BJ (cell line): ENCODE results near the gene AMPD2. TPM values are rescaled to one million over a fixed set of nuclear protein-coding genes. Genes with fewer than 3 reads are reported as not detected.

Source experiments
- CTCF ChIA-PET: fragments of 350-600 bp; formaldehyde crosslinking; extraction: SDS; loops from one replicate; lab custom pipeline; 2021; ENCODE audit warnings: antibody characterized with exemption, inconsistent platforms; lab: Yijun Ruan, JAX
- POLR2A ChIA-PET: fragments of 300-600 bp; sonication (Branson Sonifier 250); formaldehyde crosslinking; extraction: SDS; loops from one replicate; lab custom pipeline; 2021; ENCODE audit warnings: antibody characterized with exemption; lab: Charles Lee
- DNase-seq: peaks from one replicate; pipeline ENCODE4 v3.0.0-alpha.2; 2011; ENCODE audit warnings: low read depth
- H3K27me3 ChIP-seq: 2 replicates; pipeline ENCODE4 v1.6.0; 2011; ENCODE audit warnings: low read length; ENCODE audit not compliant: control insufficient read depth, insufficient read depth
- H3K36me3 ChIP-seq: 2 replicates; pipeline ENCODE4 v1.5.1; 2011; ENCODE audit warnings: low read length; ENCODE audit not compliant: control insufficient read depth, insufficient read depth
- H3K4me3 ChIP-seq: 2 replicates; pipeline ENCODE4 v1.5.1; 2011; ENCODE audit warnings: low read depth, mild to moderate bottlenecking, control low read depth, low read length
- polyA minus RNA-seq: library from RNA; depleted of rRNA, polyadenylated mRNA; stranded (reverse); fragments of >200 nt; gene quantifications from 2 replicates; pipeline ENCODE4 v1.2.3, GENCODE V29; 2011; rRNA and poly(A)+ RNA removed
- polyA plus RNA-seq: library from polyadenylated mRNA; depleted of rRNA; stranded (reverse); fragments of >200 nt; gene quantifications from 2 replicates; pipeline ENCODE4 v1.2.3, GENCODE V29; 2011; rRNA removed
- TF ChIP-seq, protein P1 (sequence below): IDR thresholded peaks from 2 replicates; pipeline ENCODE4 v1.5.1; 2011; ENCODE audit warnings: low read depth, mild to moderate bottlenecking, control low read depth, inconsistent platforms, low read length, moderate library complexity; ENCODE audit not compliant: insufficient read depth

Gene AMPD2
- polyA plus RNA-seq: 43.1 and 86.9 TPM in 2 replicates
- 65.6 and 102 TPM in 2 replicates for polyA minus RNA-seq

DNA sequence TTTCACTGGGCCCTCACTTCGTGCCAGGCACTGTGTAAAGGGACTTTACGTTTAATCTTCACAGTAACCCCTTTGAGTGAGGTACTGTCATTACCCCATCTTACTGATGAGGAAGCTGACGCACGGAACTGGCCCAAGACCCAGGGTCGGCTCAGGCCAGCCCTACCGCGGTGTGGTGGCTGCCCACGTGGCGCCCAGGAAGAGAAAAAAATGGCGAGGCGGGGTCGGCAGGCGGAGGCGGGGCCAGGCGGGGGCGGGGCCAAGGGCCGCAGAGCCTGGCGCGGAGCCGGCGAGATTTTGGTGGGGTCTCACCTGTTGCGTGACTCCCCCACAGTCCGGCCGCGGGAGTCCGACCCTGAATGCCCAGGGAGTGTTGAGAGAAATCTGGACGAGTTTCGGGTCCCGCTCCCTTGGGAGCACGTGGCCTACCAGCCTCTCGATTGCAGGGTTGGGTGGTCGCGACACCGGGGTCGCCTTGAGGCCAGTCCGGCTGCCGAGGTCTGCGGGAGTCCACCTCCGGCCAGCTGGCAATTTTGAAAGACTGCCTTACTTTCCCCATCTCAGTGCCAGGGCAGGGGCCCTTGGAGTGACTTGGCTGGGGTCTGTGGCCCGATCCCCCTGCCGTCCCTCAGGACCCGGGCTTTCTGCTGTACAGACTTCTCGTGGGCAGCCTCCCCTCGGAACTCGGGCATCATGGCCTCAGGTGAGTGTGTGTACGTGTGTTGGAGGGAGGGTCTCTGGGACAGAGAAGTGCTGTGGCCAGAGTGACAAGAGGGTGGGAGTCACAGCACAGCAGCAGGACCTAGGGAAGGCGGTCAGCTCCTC lies at the start of gene AMPD2, which contains the start of gene GNAT2:
TSS of gene AMPD2 (plus strand) at position 262 of the 825 bp plus-strand sequence. CDS start 1,339 bp downstream, outside the sequence.
TSS of gene GNAT2 (minus strand) at position 41 of the 825 bp plus-strand sequence. CDS start 6,746 bp downstream, outside the sequence.
- H3K4me3 ChIP-seq: peak within 1 kb of the TSS; percentile 83
- peaks cover 1% of the 10 kb centered on the region; the same call in 1 of the 2 replicates for H3K36me3 ChIP-seq
- ChIA-PET POLR2A (interaction anchor here (0.8 kb wide), 1 partner anchor 71 kb away, joined by 6 read pairs; the partner anchor contains the start of gene GNAI3), CTCF (interaction anchor here (0.5 to 13.3 kb wide), 7 partner anchors 19 to 154 kb away, joined by 3 to 153 read pairs (median 4); partner anchors contain the start of gene GNAI3)
- TF ChIP-seq, protein P1, sequence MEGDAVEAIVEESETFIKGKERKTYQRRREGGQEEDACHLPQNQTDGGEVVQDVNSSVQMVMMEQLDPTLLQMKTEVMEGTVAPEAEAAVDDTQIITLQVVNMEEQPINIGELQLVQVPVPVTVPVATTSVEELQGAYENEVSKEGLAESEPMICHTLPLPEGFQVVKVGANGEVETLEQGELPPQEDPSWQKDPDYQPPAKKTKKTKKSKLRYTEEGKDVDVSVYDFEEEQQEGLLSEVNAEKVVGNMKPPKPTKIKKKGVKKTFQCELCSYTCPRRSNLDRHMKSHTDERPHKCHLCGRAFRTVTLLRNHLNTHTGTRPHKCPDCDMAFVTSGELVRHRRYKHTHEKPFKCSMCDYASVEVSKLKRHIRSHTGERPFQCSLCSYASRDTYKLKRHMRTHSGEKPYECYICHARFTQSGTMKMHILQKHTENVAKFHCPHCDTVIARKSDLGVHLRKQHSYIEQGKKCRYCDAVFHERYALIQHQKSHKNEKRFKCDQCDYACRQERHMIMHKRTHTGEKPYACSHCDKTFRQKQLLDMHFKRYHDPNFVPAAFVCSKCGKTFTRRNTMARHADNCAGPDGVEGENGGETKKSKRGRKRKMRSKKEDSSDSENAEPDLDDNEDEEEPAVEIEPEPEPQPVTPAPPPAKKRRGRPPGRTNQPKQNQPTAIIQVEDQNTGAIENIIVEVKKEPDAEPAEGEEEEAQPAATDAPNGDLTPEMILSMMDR: no peak
- DNase-seq: no peak
- H3K27me3 ChIP-seq: no peaks in the 10 kb centered on the region

DNA sequence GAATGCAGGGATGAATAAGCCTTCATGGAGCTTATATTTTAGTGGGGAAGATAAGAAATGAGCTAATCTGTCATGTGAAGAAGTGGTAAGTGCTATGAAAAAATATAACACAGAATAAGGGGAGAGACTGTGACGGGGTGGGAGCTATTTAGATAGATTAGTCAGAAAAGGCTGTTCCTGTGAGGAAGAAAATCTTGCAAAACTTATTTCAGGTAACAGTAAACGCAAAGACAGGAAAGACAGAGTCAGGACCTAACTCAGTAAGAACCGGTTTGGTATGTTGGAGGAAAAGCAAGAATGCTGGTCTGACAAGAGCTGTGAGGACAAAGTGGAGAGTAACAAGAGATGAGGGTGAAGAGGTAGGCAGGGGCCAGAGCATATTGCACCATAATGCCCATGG lies 49.2 kb upstream of the AMPD2 start:
- Histone ChIP-seq H3K27me3 (no peaks in the 10 kb centered on the region), H3K4me3 (no peak overlapping the region), H3K36me3 (no peaks in the 10 kb centered on the region)
- no peak for DNase-seq
- TF ChIP-seq, protein P1: no peak
- POLR2A ChIA-PET: interaction anchor here (0.6 to 1.0 kb wide), 2 partner anchors 9 to 10 kb away, joined by 3 to 4 read pairs; no protein-coding TSS in a partner anchor
- CTCF ChIA-PET: interaction anchor here (1.3 to 1.6 kb wide), 2 partner anchors 25 to 79 kb away, joined by 3 to 6 read pairs; no protein-coding TSS in a partner anchor

DNA sequence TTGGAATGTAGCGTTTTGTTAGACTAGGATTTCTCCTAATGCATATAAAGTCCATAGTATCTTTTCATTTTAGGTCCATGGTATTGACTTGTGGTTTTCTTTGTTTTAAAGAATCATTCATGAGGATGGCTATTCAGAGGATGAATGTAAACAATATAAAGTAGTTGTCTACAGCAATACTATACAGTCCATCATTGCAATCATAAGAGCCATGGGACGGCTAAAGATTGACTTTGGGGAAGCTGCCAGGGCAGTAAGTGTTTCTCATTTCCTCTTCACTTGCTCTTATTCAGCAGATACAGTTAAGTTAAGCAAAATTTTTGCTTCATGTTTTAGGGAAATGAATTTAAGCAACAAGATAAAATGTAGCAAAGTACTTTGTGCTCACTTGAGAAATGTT lies 45.9 kb upstream of the AMPD2 start:
- no peaks in the 10 kb centered on the region for H3K27me3 ChIP-seq
- TF ChIP-seq, protein P1: no peak
- ChIA-PET POLR2A (no interaction called here), CTCF (no interaction called here)
- DNase-seq: no peak
- no peaks in the 10 kb centered on the region for H3K36me3 ChIP-seq
- no peak overlapping the region for H3K4me3 ChIP-seq

DNA sequence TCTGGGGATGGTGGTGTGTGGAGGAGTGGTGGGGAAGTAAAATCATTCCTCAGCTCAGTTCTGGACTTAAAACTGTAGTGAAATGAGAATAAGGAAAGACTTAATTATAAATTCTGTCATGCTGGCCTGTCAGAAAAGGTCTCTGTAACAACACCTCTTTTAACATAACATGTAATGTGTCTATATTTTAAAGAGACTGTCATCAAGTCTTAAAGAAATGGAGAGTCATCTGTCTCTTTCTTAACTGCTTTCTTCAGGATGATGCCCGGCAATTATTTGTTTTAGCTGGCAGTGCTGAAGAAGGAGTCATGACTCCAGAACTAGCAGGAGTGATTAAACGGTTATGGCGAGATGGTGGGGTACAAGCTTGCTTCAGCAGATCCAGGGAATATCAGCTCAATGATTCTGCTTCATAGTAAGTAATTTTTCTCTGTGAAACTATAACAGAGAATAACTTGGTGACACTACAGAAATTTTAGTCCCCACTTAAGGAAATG lies 40.6 kb upstream of the AMPD2 start:
- Histone ChIP-seq H3K36me3 (no peaks in the 10 kb centered on the region; the same call in 1 of the 2 replicates), H3K4me3 (no peak overlapping the region), H3K27me3 (no peaks in the 10 kb centered on the region)
- no peak for DNase-seq
- CTCF ChIA-PET: interaction anchor here (0.9 to 1.9 kb wide), 3 partner anchors 19 to 61 kb away, joined by 3 to 8 read pairs (median 3); partner anchors contain the start of gene GNAI3
- POLR2A ChIA-PET: interaction anchor here (0.6 kb wide), 1 partner anchor 9 kb away, joined by 3 read pairs; no protein-coding TSS in a partner anchor
- TF ChIP-seq, protein P1: no peak

DNA sequence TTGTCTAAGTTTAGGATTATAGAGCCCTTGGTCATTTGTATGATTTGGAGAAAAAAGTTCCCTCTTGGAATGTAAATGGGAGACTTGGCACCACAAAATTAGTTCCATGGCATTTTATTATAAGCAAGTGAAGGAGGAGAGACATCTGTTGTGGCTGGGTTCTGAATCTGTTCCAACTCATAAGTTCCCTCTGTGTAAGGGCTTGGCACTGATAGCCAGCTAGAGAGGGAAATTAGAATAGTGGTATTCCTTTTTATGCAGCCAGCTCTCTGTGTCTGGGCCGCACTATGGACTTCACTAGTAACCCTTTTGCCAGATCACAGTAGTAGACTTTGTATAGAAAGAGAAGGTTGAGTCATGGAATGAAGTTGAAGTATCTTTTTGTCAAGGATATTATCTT lies 40.1 kb upstream of the AMPD2 start:
- Histone ChIP-seq H3K27me3 (no peaks in the 10 kb centered on the region), H3K36me3 (no peaks in the 10 kb centered on the region; the same call in 1 of the 2 replicates), H3K4me3 (no peak overlapping the region)
- DNase-seq: no peak
- TF ChIP-seq, protein P1: no peak
- ChIA-PET POLR2A (interaction anchor here (0.6 kb wide), 1 partner anchor 76 kb away, joined by 10 read pairs; the partner anchor contains the start of gene GSTM4), CTCF (interaction anchor here (0.9 to 1.9 kb wide), 3 partner anchors 18 to 60 kb away, joined by 3 to 8 read pairs (median 3); partner anchors contain the start of gene GNAI3)
